ENCODE data around the gene C5orf24. TPM values are rescaled to one million over a fixed set of nuclear protein-coding genes. Genes with fewer than 3 reads are reported as not detected.
A peak's percentile ranks its signal among the peaks of the same experiment; 100 is the strongest.

Gene C5orf24
- total and polyA plus RNA-seq, 7 donors = 16.0 to 31.4 (median 25.7) TPM

DNA sequence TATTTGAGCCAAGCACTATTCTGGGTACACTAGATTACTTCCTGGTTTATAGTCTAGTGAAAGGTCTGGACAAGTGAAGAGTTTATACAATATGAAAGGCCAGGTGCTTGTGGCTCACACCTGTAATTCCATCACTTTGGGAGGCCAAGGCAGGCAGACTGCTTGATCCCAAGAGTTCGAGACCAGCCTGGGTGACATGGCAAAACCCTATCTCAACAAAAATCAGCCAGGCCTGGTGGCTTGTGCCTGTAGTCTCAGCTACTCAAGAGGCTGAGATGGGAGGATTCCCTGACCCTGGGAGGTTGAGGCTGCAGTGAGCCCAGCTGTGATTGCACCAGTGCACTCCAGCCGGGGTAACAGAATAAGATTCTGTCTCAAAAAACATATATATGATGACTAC is 18.9 kb downstream of the C5orf24 start:
- peaks cover 0 to 35% of the 10 kb centered on the region in 2 donors for H3K36me3 ChIP-seq (ENCODE audit: insufficient read depth in 1 of 2, low read depth in 1 of 2)
- no peaks in the 10 kb centered on the region for H3K27me3 ChIP-seq (ENCODE audit: insufficient read depth in 3 of 3, low read length in 2 of 3)
- DNase-seq = no peak
- intact Hi-C loops (cut with DNase I) = no loop called here
- WGBS, 3 donors = 85 to 91% (median 87%) methylated on average over 2 of the region's 2 CpGs
- no peak overlapping the region for H3K27ac ChIP-seq
- no peak overlapping the region for H3K4me3 ChIP-seq
- no peak for ATAC-seq
- H3K9me3 ChIP-seq = no peaks in the 10 kb centered on the region
- no peaks in the 10 kb centered on the region for H3K4me1 ChIP-seq
- TF ChIP-seq, protein P1, sequence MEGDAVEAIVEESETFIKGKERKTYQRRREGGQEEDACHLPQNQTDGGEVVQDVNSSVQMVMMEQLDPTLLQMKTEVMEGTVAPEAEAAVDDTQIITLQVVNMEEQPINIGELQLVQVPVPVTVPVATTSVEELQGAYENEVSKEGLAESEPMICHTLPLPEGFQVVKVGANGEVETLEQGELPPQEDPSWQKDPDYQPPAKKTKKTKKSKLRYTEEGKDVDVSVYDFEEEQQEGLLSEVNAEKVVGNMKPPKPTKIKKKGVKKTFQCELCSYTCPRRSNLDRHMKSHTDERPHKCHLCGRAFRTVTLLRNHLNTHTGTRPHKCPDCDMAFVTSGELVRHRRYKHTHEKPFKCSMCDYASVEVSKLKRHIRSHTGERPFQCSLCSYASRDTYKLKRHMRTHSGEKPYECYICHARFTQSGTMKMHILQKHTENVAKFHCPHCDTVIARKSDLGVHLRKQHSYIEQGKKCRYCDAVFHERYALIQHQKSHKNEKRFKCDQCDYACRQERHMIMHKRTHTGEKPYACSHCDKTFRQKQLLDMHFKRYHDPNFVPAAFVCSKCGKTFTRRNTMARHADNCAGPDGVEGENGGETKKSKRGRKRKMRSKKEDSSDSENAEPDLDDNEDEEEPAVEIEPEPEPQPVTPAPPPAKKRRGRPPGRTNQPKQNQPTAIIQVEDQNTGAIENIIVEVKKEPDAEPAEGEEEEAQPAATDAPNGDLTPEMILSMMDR (IDR thresholded peaks at IDR 0.05) = no peak

DNA sequence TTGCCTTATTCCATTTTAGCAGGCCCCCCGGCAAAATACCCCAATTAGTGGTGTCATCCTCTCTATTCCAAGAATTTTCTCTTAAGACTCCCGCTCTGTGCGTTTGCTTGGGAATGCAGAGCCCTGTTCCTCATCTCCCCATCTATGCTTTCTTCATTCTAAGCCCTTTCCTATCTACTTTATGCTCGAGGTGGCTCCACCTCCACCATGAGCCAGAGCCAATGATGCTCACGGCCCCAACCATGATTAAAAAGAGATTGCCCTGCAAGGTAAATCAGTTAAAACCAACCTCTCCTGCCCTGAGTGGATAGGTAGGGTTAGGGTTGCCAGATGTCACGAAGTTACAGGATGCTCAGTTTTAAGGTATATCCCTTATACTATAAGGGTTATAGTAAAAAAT is 27.7 kb downstream of the C5orf24 start:
- peaks cover 0 to 10% of the 10 kb centered on the region in 2 donors for H3K36me3 ChIP-seq (ENCODE audit: insufficient read depth in 1 of 2, low read depth in 1 of 2)
- DNase-seq (no peak), ATAC-seq (no peak)
- peak overlapping the region; percentile 97 for H3K27ac ChIP-seq
- H3K4me1 ChIP-seq = peaks cover 6% of the 10 kb centered on the region
- TF ChIP-seq, protein P1 (IDR thresholded peaks at IDR 0.05) = no peak
- intact Hi-C loops (cut with DNase I) = loop anchor here in 1 of 2 donors (1.0 kb wide), 1 partner anchor 27 kb away; no protein-coding TSS in a partner anchor
- H3K4me3 ChIP-seq = peak overlapping the region; percentile 93
- WGBS, 3 donors = 78 to 90% (median 84%) methylated on average over 6 of the region's 6 CpGs
- no peaks in the 10 kb centered on the region for H3K9me3 ChIP-seq
- H3K27me3 ChIP-seq (ENCODE audit: insufficient read depth in 3 of 3, low read length in 2 of 3) = no peaks in the 10 kb centered on the region

DNA sequence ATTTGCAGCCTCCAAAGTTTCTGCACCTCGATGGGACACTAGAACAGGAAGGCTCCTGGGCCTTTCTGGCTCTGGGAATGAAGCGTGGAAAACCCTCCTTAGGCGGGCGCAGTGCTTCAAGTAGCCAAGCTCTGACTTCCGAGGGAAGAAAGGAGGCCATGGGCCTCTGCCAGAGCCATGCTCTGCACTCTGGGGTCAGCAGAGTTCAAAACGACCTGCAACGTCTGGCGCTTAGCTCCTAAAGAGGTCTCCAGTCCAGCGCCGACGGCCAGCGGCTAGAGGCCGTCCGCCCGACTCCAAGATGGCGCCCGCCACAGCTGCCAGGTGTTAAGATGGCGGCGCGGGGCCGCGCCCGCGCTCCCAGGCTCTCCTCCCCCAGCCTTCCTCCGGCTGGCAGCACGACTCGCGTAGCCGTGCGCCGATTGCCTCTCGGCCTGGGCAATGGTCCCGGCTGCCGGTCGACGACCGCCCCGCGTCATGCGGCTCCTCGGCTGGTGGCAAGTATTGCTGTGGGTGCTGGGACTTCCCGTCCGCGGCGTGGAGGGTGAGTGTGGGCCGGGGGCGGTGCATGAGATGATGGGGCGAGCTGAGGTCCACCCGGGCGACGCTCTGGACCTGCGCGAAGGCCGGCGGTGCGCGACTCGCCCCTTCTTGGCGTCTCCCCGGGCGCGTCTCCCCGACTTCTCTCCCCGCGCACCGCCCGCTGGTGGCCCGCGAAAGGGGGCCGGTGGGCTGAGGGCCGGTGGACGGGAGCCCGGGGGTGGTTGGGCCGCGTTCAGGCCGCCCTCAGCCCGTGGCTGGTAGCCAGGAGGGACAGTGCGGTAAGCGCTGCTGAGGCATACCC is 28.4 kb downstream of the C5orf24 start, which contains the start of gene TXNDC15:
TSS of gene TXNDC15 (plus strand) at position 385 of the 844 bp plus-strand sequence. CDS start at position 442, 57 bp downstream.
- Histone ChIP-seq H3K27ac (peak within 1 kb of the TSS; percentile 97), H3K9me3 (no peaks in the 10 kb centered on the region), H3K36me3 (ENCODE audit: insufficient read depth in 1 of 2, low read depth in 1 of 2) (peaks cover 0 to 14% of the 10 kb centered on the region in 2 donors), H3K4me1 (peaks cover 9% of the 10 kb centered on the region), H3K4me3 (peak within 1 kb of the TSS; percentile 93), H3K27me3 (ENCODE audit: insufficient read depth in 3 of 3, low read length in 2 of 3) (no peaks in the 10 kb centered on the region)
- TF ChIP-seq, protein P1 (IDR thresholded peaks at IDR 0.05) = no peak
- peak; percentile 94 to 96 (median 96) for ATAC-seq
- DNase-seq = peak; percentile 89 to 95
- 1 to 2% (median 1%) methylated on average over 57 to 79 of the region's 79 CpGs for WGBS, 3 donors
- intact Hi-C loops (cut with DNase I) = loop anchor here in 1 of 2 donors (1.0 kb wide), 1 partner anchor 28 kb away; no protein-coding TSS in a partner anchor

DNA sequence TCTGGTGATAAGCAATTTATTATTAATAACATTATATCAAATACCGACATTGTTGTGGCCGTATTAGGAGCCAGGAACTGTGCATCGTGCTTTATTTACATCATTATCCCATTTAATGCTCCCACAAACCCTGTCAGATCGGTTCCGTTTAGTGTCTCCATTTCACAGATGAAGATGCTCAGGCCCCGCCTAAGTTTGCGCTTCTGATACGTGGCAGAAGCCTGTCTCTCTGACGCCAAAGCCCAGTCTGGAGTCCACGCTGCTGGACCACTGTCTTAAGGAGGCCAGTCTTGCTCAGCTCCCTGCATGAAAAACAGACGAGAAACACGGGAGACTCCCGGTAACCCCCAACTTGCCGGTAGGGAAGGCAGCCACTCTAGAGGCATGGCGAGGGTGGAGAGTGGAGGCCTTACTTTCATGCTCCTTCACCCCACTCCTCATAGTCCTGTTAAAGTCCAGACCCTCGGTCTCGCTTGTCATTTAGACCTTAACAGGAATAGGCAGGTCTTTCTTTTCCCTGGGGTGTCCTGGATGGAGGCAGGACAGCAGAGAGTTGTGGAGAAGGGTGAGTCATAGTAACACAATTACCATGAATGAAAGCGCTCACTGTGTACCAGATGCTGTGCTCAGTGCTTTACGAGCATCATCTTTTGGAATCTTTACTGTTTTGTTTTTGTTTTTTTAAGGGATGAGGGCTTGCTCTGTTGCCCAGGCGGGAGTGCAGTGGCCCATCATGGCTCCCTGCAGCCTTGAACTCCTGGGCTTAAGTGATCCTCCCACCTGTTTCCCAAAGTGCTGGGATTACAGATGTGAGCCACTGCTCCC is 29.3 kb downstream of the C5orf24 start:
- H3K9me3 ChIP-seq = no peaks in the 10 kb centered on the region
- peak overlapping the region; percentile 97 for H3K27ac ChIP-seq
- H3K4me1 ChIP-seq = peaks cover 9% of the 10 kb centered on the region
- H3K36me3 ChIP-seq (ENCODE audit: insufficient read depth in 1 of 2, low read depth in 1 of 2) = peaks cover 0 to 14% of the 10 kb centered on the region in 2 donors
- DNase-seq (peak; percentile 68 to 74), ATAC-seq (peak; percentile 69 to 80 (median 76))
- peak overlapping the region; percentile 93 for H3K4me3 ChIP-seq
- intact Hi-C loops (cut with DNase I) = no loop called here
- 5 to 10% (median 5%) methylated on average over 20 of the region's 20 CpGs for WGBS, 3 donors
- H3K27me3 ChIP-seq (ENCODE audit: insufficient read depth in 3 of 3, low read length in 2 of 3) = no peaks in the 10 kb centered on the region
- TF ChIP-seq, protein P1 (IDR thresholded peaks at IDR 0.05) = no peak
